Esophagus squamous epithelium (tissue), 5 donors: ENCODE data around the gene ECM2. TPM values are rescaled to one million over a fixed set of nuclear protein-coding genes. Genes with fewer than 3 reads are reported as not detected.

Source experiments
- DNase-seq: peaks from one replicate; lab custom pipeline; 2025; lab: John Stamatoyannopoulos, UW
- H3K27ac ChIP-seq, 4 donors: fragments of 200-600 bp; sonication (generic); one replicate each; pipeline ENCODE4 v1.5.1; 2016 to 2019; ENCODE audit warnings: mild to moderate bottlenecking in 1 of 4
- H3K27me3 ChIP-seq, 4 donors: fragments of 200-600 bp; sonication (generic); 1 replicate in 3 of 4; 2 replicates in 1 of 4; pipeline versions ENCODE4 v1.5.1 to v1.6.0; 2017 to 2021; ENCODE audit warnings: antibody characterized with exemption in 1 of 4
- H3K36me3 ChIP-seq, 3 donors: fragments of 200-600 bp; sonication (generic); one replicate each; pipeline ENCODE4 v1.5.1; 2016 to 2019
- H3K4me1 ChIP-seq, 3 donors: fragments of 200-600 bp; sonication (generic); one replicate each; pipeline ENCODE4 v1.5.1; 2017 to 2019
- H3K4me3 ChIP-seq, 4 donors: fragments of 200-600 bp; sonication (generic); 1 replicate in 3 of 4; 2 replicates in 1 of 4; pipeline ENCODE4 v1.5.1; 2016 to 2019; ENCODE audit warnings: mild to moderate bottlenecking in 2 of 4, moderate library complexity in 1 of 4
- H3K9me3 ChIP-seq, 3 donors: fragments of 200-600 bp; sonication (generic); one replicate each; pipeline ENCODE4 v1.5.1; 2016 to 2019
- POLR2A ChIP-seq, 4 donors: fragments of 450-650 bp; IDR thresholded peaks; one replicate each; pipeline ENCODE4 v1.6.1; 2017; ENCODE audit warnings: antibody characterized with exemption in 4 of 4, mild to moderate bottlenecking in 4 of 4, moderate library complexity in 3 of 4
- WGBS, 2 donors: methylation state at CpG; one replicate each; pipeline ENCODE4 v1.1.5; 2018; 5-methylcytosine and 5-hydroxymethylcytosine counted together
- intact Hi-C: fragments of 100-400 bp; cut with DNase I; formaldehyde crosslinking; loops from one replicate; pipeline ENCODE4 v1.15.0; 2022
- total RNA-seq, 4 donors: library from RNA; depleted of rRNA; stranded (reverse); fragments of >200 nt; gene quantifications; one replicate each; pipeline ENCODE4 v1.1.0, GENCODE V29; 2016
- TF ChIP-seq, protein P1 (sequence below), 6 experiments: fragments of 450-650 bp in 4 of 6; fragments of 200-600 bp in 2 of 6; sonication (generic) in 2 of 6; IDR thresholded peaks; one replicate each; pipeline ENCODE4 v1.5.1; 2016 to 2019; ENCODE audit warnings: antibody characterized with exemption in 6 of 6, mild to moderate bottlenecking in 4 of 6, moderate library complexity in 4 of 6
- donor health status: DM: yes; HTN: yes; CAD: no.

ECM2 gene
- total RNA-seq, 4 donors from 2014 or later = 0.57 to 13.1 (median 3.5) TPM

GRCh38 chr9:92522983-92523970 lies 12.5 kb downstream of the ECM2 start:
- Histone ChIP-seq H3K4me1 (no peaks in the 10 kb centered on the region), H3K9me3 (no peaks in the 10 kb centered on the region), H3K4me3 (no peak overlapping the region), H3K27ac (no peak overlapping the region), H3K36me3 (no peaks in the 10 kb centered on the region), H3K27me3 (no peaks in the 10 kb centered on the region)
- intact Hi-C loops = no loop called here
- WGBS, 2 donors = 88 to 93% methylated on average over 9 to 10 of the region's 10 CpGs
- no peak for DNase-seq
- TF ChIP-seq, protein P1, sequence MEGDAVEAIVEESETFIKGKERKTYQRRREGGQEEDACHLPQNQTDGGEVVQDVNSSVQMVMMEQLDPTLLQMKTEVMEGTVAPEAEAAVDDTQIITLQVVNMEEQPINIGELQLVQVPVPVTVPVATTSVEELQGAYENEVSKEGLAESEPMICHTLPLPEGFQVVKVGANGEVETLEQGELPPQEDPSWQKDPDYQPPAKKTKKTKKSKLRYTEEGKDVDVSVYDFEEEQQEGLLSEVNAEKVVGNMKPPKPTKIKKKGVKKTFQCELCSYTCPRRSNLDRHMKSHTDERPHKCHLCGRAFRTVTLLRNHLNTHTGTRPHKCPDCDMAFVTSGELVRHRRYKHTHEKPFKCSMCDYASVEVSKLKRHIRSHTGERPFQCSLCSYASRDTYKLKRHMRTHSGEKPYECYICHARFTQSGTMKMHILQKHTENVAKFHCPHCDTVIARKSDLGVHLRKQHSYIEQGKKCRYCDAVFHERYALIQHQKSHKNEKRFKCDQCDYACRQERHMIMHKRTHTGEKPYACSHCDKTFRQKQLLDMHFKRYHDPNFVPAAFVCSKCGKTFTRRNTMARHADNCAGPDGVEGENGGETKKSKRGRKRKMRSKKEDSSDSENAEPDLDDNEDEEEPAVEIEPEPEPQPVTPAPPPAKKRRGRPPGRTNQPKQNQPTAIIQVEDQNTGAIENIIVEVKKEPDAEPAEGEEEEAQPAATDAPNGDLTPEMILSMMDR (IDR thresholded peaks at IDR 0.05) = no peak
- TF ChIP-seq POLR2A (IDR thresholded peaks at IDR 0.05) = no peak

DNA sequence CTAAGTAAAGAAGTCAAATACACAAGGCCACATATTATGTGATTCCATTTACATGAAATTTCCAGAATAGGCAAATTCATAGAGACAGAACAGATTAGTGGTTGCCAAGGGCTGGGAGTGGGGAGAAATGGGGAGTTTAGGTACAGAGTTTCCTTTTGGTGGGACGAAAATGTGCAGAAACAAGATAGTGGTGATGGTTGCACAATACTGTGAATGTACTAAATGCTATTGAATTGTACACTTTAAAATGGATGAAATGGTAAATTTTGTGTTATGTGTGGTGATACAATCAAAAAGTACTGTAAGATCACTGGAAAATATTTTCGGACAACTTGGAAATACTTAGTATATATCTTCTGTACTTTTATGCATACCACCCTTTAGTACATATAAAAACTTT lies 15.0 kb downstream of the ECM2 start:
- no peak for DNase-seq
- intact Hi-C loops = no loop called here

GRCh38 chr9:92518199-92518598 lies 17.6 kb downstream of the ECM2 start:
- intact Hi-C loops = no loop called here
- 78 to 96% methylated on average over 4 of the region's 4 CpGs for WGBS, 2 donors
- Histone ChIP-seq H3K9me3 (no peaks in the 10 kb centered on the region), H3K27ac (no peak overlapping the region), H3K36me3 (no peaks in the 10 kb centered on the region), H3K4me1 (peaks cover 0 to under 1% (median 0%) of the 10 kb centered on the region in 3 donors), H3K4me3 (no peak overlapping the region), H3K27me3 (no peaks in the 10 kb centered on the region)
- no peak for TF ChIP-seq POLR2A (IDR thresholded peaks at IDR 0.05)
- TF ChIP-seq, protein P1 (IDR thresholded peaks at IDR 0.05) = no peak
- DNase-seq = no peak

More for the DNA sequence above, 15.0 kb downstream of the ECM2 start:
- Histone ChIP-seq H3K27ac (no peak overlapping the region), H3K36me3 (no peaks in the 10 kb centered on the region), H3K4me3 (no peak overlapping the region), H3K4me1 (no peaks in the 10 kb centered on the region), H3K27me3 (no peaks in the 10 kb centered on the region), H3K9me3 (no peaks in the 10 kb centered on the region)
- WGBS, 2 donors = 92 to 96% methylated on average over 2 of the region's 2 CpGs
- TF ChIP-seq, protein P1 (IDR thresholded peaks at IDR 0.05) = no peak
- no peak for TF ChIP-seq POLR2A (IDR thresholded peaks at IDR 0.05)

- H3K9me3 ChIP-seq = no peaks in the 10 kb centered on the region
- intact Hi-C loops = no loop called here
- WGBS, 2 donors = 37 to 83% methylated on average over 3 of the region's 3 CpGs
- no peaks in the 10 kb centered on the region for H3K36me3 ChIP-seq
- no peaks in the 10 kb centered on the region for H3K27me3 ChIP-seq
- TF ChIP-seq, protein P1 (IDR thresholded peaks at IDR 0.05) = no peak
- no peak for TF ChIP-seq POLR2A (IDR thresholded peaks at IDR 0.05)
- no peak for DNase-seq
- no peak overlapping the region for H3K4me3 ChIP-seq
- H3K4me1 ChIP-seq = peaks cover 0 to 6% (median 0%) of the 10 kb centered on the region in 3 donors
- H3K27ac ChIP-seq = no peak overlapping the region
These were observed 18.7 kb downstream of the ECM2 start for GRCh38 chr9:92517046-92517445.

GRCh38 chr9:92516521-92516920 lies 19.3 kb downstream of the ECM2 start:
- TF ChIP-seq, protein P1 (IDR thresholded peaks at IDR 0.05) = no peak
- no peak for TF ChIP-seq POLR2A (IDR thresholded peaks at IDR 0.05)
- Histone ChIP-seq H3K4me1 (peaks cover 0 to 6% (median 0%) of the 10 kb centered on the region in 3 donors), H3K4me3 (no peak overlapping the region), H3K9me3 (no peaks in the 10 kb centered on the region), H3K27ac (no peak overlapping the region), H3K27me3 (no peaks in the 10 kb centered on the region), H3K36me3 (no peaks in the 10 kb centered on the region)
- DNase-seq = no peak
- intact Hi-C loops = no loop called here
- WGBS, 2 donors = 88 to 96% methylated on average over 1 of the region's 1 CpG
